Measurements from ENCODE around the gene CNTNAP2.

- TF ChIP-seq CTCF (IDR thresholded peaks at IDR 0.05), result no peak
- no peak for TF ChIP-seq TCF7L2 (IDR thresholded peaks at IDR 0.05; ENCODE audit: low read depth, low read length)
- TF ChIP-seq, protein P1, sequence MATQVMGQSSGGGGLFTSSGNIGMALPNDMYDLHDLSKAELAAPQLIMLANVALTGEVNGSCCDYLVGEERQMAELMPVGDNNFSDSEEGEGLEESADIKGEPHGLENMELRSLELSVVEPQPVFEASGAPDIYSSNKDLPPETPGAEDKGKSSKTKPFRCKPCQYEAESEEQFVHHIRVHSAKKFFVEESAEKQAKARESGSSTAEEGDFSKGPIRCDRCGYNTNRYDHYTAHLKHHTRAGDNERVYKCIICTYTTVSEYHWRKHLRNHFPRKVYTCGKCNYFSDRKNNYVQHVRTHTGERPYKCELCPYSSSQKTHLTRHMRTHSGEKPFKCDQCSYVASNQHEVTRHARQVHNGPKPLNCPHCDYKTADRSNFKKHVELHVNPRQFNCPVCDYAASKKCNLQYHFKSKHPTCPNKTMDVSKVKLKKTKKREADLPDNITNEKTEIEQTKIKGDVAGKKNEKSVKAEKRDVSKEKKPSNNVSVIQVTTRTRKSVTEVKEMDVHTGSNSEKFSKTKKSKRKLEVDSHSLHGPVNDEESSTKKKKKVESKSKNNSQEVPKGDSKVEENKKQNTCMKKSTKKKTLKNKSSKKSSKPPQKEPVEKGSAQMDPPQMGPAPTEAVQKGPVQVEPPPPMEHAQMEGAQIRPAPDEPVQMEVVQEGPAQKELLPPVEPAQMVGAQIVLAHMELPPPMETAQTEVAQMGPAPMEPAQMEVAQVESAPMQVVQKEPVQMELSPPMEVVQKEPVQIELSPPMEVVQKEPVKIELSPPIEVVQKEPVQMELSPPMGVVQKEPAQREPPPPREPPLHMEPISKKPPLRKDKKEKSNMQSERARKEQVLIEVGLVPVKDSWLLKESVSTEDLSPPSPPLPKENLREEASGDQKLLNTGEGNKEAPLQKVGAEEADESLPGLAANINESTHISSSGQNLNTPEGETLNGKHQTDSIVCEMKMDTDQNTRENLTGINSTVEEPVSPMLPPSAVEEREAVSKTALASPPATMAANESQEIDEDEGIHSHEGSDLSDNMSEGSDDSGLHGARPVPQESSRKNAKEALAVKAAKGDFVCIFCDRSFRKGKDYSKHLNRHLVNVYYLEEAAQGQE (IDR thresholded peaks at IDR 0.05; ENCODE audit: insufficient read depth in 1 of 2, low read depth in 2 of 2, low read length in 1 of 2), result no peak
Observed at GRCh38 chr7:146138926-146139325, 22.3 kb downstream of the CNTNAP2 start.
